ENCODE results near the gene WDR64.
A peak's percentile ranks its signal among the peaks of the same experiment; 100 is the strongest.

WDR64 gene

GRCh38 chr1:241738284-241739078, 86.4 kb downstream of the WDR64 start:
- no peak for DNase-seq (ENCODE audit: low read depth)

- peak; percentile 3 for DNase-seq (ENCODE audit: low read depth)
Observed at GRCh38 chr1:241742084-241742483, 90.0 kb downstream of the WDR64 start.

- no peak for DNase-seq (ENCODE audit: low read depth)
Observed at GRCh38 chr1:241744591-241744990, 92.5 kb downstream of the WDR64 start.

GRCh38 chr1:241747992-241748391, 95.9 kb downstream of the WDR64 start:
- no peak for DNase-seq (ENCODE audit: low read depth)

DNA sequence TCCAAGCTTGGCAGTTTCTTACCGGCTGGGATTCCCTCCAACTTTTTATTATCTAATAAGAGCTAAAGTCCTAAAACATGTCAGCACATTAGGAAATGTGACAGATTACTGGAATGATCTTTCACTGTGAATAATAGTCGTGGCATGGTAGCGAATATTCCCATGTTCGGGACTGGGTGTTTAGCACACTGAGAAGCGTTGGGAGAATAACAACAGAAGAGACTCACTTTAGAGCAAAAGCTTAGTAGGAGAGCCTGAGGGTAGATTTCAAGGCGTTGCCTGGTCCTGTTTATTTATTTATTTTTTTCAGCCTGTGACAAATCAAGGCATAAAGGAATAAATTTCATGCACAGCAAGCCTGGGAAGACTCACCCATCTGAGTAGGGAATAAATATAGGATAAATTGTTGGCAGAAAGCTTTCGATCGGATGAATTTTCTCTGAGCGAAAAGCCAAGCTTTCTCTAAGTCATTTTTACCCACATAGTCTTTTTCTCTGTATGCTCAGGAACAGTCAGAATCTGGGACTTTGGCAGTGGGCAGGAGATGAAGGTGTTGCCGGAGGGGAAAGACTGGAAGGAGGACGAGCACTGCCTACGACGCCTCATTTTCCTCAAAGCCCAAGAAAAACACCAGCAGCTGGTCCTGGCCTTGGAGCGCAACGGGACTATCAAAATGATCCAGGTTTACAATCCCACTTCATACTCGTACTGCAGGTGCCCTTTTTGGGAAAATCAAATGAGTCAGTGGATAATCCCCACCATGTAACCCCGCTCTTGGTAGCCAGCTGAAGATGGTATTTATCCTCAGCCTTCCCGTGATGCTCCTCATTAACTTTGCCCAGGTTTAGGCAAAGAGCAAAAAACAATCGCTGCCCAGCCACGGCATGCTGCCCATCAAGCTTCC, 97.2 kb downstream of the WDR64 start:
- DNase-seq (ENCODE audit: low read depth), result peak; percentile 48

DNA sequence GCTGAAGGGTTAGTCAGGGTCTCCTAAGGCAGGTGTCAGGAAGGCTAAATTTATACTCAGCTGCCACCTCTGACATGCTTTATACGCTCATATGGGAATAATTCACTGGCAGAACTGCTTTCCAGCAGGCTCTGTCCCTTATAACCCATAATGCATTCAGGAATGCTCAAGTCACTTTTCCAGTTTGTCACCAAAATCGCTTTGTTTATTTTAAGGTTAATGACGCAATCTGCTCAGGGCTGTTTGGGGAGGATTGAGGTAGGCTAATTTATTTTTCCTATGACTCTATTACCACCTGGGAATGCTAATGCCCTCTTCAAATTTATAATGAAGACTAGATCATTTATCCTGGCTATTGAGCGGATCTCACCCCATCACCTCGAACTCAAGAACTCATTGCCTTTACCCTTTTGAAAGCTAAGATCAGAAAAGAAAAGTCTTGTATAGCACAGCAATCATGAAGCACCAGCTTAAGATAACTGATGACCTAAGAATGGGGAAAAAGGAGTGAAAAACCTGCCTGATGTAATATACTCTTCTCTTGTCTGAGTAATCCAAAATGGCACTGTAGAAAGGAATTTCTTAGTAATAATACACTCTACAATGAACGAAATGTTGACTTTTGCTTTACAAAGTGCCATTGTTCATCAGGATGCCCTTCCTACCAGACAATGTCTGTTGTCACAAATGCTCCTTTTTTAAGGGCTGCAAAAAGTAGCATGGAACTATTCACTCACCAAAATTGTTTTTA, 98.0 kb downstream of the WDR64 start:
- peak; percentile 4 for DNase-seq (ENCODE audit: low read depth)

DNA sequence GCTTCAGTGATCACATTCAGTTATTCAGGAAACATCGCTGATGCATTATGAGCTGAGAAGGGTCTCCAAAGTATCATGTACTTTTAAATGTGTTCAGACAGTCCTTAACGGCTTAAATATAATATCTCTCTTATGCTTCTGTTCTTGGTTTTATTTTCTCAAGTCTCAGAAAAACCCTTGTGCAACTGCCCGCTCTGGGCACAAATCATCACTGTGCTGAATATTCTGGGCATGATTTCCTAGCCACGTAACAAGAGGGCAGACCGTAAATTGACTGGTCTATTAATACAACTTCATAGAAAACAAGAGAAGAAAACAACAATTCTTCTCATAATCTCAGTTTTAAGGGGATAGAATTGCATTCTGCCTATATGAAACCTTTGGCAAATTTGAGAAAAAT, 99.4 kb downstream of the WDR64 start:
- no peak for DNase-seq (ENCODE audit: low read depth)

DNA sequence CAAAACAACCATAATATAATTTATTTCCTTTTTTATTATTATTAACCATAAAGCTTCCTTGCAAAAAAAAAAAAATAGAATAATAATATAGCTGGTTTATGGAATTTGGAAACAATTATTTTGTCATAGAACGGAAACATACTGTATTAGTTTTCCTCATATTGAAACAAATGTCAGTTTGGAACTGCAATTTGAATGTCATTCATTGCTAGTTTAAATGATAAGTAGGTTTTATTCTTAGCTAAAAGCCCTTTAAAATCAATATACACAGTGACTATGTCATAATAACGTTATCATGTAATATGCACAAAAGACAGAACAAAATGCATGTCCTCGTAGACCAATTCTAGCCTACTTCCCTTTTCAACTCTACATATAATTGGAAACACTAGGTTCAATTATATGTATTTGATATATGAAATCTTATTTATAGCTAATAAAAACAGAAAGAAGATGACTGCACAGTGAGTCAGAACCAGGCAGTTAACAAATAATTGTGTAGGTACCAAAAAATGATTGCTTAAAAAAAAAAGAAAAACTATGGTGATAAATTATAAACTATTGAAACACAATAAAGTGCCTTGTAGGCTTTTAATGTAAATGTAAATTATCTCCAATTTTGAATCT, 110.7 kb downstream of the WDR64 start:
- no peak for DNase-seq (ENCODE audit: low read depth)

- no peak for DNase-seq (ENCODE audit: low read depth)
Observed at GRCh38 chr1:241765390-241765789, 113.3 kb downstream of the WDR64 start.

- no peak for DNase-seq (ENCODE audit: low read depth)
Observed at GRCh38 chr1:241767737-241768136, 115.7 kb downstream of the WDR64 start.

GRCh38 chr1:241770115-241770514, 118.0 kb downstream of the WDR64 start:
- DNase-seq (ENCODE audit: low read depth), result no peak

- no peak for DNase-seq (ENCODE audit: low read depth)
Observed at GRCh38 chr1:241771117-241771516, 119.0 kb downstream of the WDR64 start.

- no peak for DNase-seq (ENCODE audit: low read depth)
Observed at GRCh38 chr1:241772932-241773500, 120.9 kb downstream of the WDR64 start.

GRCh38 chr1:241773991-241774390, 121.9 kb downstream of the WDR64 start:
- no peak for DNase-seq (ENCODE audit: low read depth)

GRCh38 chr1:241775021-241775420, 122.9 kb downstream of the WDR64 start:
- DNase-seq (ENCODE audit: low read depth), result no peak

- DNase-seq (ENCODE audit: low read depth), result peak; percentile 1
Observed at GRCh38 chr1:241776911-241777310, 124.8 kb downstream of the WDR64 start.

- DNase-seq (ENCODE audit: low read depth), result no peak
Observed at GRCh38 chr1:241778117-241778516, 126.0 kb downstream of the WDR64 start.

GRCh38 chr1:241779897-241780296, 127.8 kb downstream of the WDR64 start:
- no peak for DNase-seq (ENCODE audit: low read depth)

DNA sequence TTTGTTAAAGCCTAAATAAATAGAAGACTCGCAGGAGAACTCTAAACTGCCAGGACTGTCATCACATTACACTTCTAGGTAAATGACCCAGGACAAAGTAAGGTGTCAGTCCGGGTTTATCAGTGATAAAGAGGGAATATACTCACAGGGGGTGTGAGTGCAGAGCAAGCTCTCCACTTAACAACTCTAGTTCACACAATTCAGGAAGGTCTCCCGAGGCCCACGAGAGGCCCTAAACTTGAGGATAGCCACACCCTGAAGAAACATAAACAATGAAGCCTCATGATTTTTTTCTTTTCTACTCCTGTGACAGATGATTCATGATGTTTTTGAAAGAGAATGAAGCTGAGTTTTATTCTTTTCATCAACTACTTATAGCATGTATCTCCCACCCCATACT, 130.3 kb downstream of the WDR64 start:
- no peak for DNase-seq (ENCODE audit: low read depth)

GRCh38 chr1:241787691-241788090, 135.6 kb downstream of the WDR64 start:
- no peak for DNase-seq (ENCODE audit: low read depth)

DNA sequence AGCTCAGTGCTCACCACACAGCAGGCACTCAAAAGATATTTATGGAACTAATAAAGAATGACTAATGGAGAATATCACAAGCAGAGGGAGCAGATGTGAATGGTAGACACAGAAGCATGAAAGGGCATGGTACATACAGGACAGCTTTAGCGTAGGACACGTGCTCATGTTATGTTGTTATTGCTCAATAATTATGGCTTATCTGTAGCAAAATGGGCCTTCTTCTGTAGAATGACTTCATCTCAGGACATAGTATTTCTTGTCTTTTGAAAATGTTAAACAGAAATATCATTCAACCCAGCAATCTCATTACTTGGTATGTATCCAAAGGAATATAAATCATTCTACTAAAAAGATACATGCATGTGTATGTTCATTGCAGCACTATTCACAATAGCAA, 137.0 kb downstream of the WDR64 start:
- no peak for DNase-seq (ENCODE audit: low read depth)

DNA sequence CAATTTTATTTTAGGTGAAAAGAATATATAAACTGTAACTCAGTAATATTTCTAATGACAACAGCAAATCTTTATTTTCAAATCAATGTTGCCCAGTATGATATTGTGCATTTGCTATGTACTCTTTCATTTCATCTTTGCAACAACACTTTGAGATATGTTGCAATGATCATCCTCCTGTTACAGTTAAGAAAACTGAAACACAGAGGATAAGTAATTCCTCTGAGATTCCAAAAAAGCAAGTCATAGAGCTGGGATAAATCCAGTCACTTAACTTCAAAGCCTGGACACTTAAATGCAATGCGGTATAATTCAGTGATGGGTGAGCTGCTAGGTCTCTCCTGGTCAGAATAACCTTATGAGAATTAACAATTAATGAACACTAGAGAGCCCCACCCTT, 147.3 kb downstream of the WDR64 start:
- DNase-seq (ENCODE audit: low read depth), result peak; percentile 48
